NCI-H510A (cell line): Measurements from ENCODE around the gene LRRC1.

Experiments
- DNase-seq: peaks from one replicate; lab custom pipeline; 2025; lab: John Stamatoyannopoulos, UW

The LRRC1 gene

GRCh38 chr6:53960311-53960710 lies 165.5 kb downstream of the LRRC1 start:
- no peak for DNase-seq

- DNase-seq: no peak
Measured at GRCh38 chr6:53961679-53962370, 167.0 kb downstream of the LRRC1 start.

- no peak for DNase-seq
Measured at GRCh38 chr6:53962646-53963045, 167.8 kb downstream of the LRRC1 start.

DNA sequence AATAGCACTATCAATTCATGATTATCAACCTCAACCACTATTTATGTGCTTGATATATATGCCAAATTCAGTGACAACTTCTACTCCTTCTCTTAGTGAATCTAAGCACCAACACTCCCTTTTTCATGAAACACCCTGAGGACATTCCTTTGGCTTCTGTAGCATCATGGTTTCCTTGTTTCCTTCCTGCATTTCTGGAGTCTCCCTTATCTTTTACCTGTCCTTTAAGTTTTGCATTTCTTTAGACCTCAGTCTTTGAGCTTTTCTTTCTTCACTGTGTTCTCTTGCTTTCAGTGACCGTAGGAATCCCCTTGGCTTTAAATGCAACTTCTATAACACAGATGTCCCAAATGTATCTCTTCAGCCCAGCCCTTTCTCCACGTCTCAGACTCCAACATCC lies 172.6 kb downstream of the LRRC1 start:
- no peak for DNase-seq
